Naive B cell (primary cell): ENCODE measurements around the gene FLRT3. TPM values are rescaled to one million over a fixed set of nuclear protein-coding genes. Genes with fewer than 3 reads are reported as not detected.

ENCODE experiments used
- ATAC-seq, 2 donors: fragments of 150-1000 bp; cut with Tn5 transposase; 2 replicates each; pipeline ENCODE4 v1.10.0; 2021; ENCODE audit warnings: low read depth in 2 of 2, mild to moderate bottlenecking in 2 of 2, moderate library complexity in 2 of 2
- DNase-seq: peaks from one replicate; pipeline ENCODE4 v3.0.0; 2022
- H3K27ac Mint-ChIP-seq, 6 donors: one replicate each; pipeline ENCODE4 v1.8.0; 2020 to 2022; ENCODE audit warnings: mild to moderate bottlenecking in 6 of 6, mixed read lengths in 6 of 6, moderate library complexity in 5 of 6, inconsistent platforms in 2 of 6
- H3K27me3 Mint-ChIP-seq, 3 donors: one replicate each; pipeline ENCODE4 v1.8.0; 2021 to 2022; ENCODE audit warnings: mixed read lengths in 3 of 3, mild to moderate bottlenecking in 1 of 3
- H3K36me3 Mint-ChIP-seq, 2 donors: one replicate each; pipeline ENCODE4 v1.8.0; 2020 to 2022; ENCODE audit warnings: mixed read lengths in 2 of 2, inconsistent platforms in 1 of 2, mild to moderate bottlenecking in 1 of 2
- H3K4me1 Mint-ChIP-seq, 3 donors: one replicate each; pipeline ENCODE4 v1.8.0; 2020 to 2022; ENCODE audit warnings: mixed read lengths in 3 of 3, inconsistent platforms in 1 of 3, mild to moderate bottlenecking in 1 of 3, moderate library complexity in 1 of 3
- H3K4me3 Mint-ChIP-seq, 8 donors: one replicate each; pipeline ENCODE4 v1.8.0; 2020 to 2022; ENCODE audit warnings: mild to moderate bottlenecking in 8 of 8, mixed read lengths in 8 of 8, moderate library complexity in 8 of 8, inconsistent platforms in 2 of 8
- H3K9me3 Mint-ChIP-seq, 7 donors: one replicate each; pipeline ENCODE4 v1.8.0; 2020 to 2022; ENCODE audit warnings: mixed read lengths in 7 of 7, mild to moderate bottlenecking in 5 of 7, inconsistent platforms in 2 of 7, moderate library complexity in 1 of 7
- polyA plus RNA-seq, 6 donors: library from polyadenylated mRNA; unstranded; fragments of 300-500 nt; fragmentation: Illumina TruSeq; gene quantifications; one replicate each; pipeline ENCODE4 v1.2.3, GENCODE V29; 2021; ENCODE audit warnings: low read depth in 6 of 6

FLRT3 gene
- polyA plus RNA-seq, 6 donors from 2014 or later = not detected

- DNase-seq = no peak
- no peaks in the 10 kb centered on the region for H3K9me3 Mint-ChIP-seq
These were observed 6.2 kb upstream of the FLRT3 start for GRCh38 chr20:14343491-14344065.

GRCh38 chr20:14342918-14343317, 5.5 kb upstream of the FLRT3 start:
- Mint-ChIP-seq H3K27me3 (peaks cover 0 to 9% (median 0%) of the 10 kb centered on the region in 3 donors), H3K27ac (peak overlapping the region in 1 of 6 donors; percentile 41), H3K4me3 (peak overlapping the region in 1 of 8 donors; percentile 16), H3K9me3 (no peaks in the 10 kb centered on the region), H3K4me1 (peaks cover 0 to 4% (median 0%) of the 10 kb centered on the region in 3 donors), H3K36me3 (no peaks in the 10 kb centered on the region)
- ATAC-seq = no peak
- DNase-seq = no peak

More at GRCh38 chr20:14343491-14344065, 6.2 kb upstream of the FLRT3 start:
- no peak for ATAC-seq
- no peaks in the 10 kb centered on the region for H3K36me3 Mint-ChIP-seq
- H3K27me3 Mint-ChIP-seq = peaks cover 0 to 9% (median 0%) of the 10 kb centered on the region in 3 donors
- peaks cover 0 to 4% (median 0%) of the 10 kb centered on the region in 3 donors for H3K4me1 Mint-ChIP-seq
- H3K27ac Mint-ChIP-seq = no peak overlapping the region
- H3K4me3 Mint-ChIP-seq = no peak overlapping the region

- Mint-ChIP-seq H3K4me1 (peaks cover 0 to 12% (median 5%) of the 10 kb centered on the region in 3 donors), H3K27ac (no peak overlapping the region), H3K36me3 (no peaks in the 10 kb centered on the region), H3K4me3 (no peak overlapping the region), H3K27me3 (peaks cover 0 to 6% (median 0%) of the 10 kb centered on the region in 3 donors), H3K9me3 (no peaks in the 10 kb centered on the region)
- DNase-seq (no peak), ATAC-seq (no peak)
These were observed 4.4 kb upstream of the FLRT3 start for GRCh38 chr20:14341801-14342200.

- peaks cover 0 to 24% (median 12%) of the 10 kb centered on the region in 3 donors for H3K27me3 Mint-ChIP-seq
- DNase-seq = no peak
- H3K4me3 Mint-ChIP-seq = no peak overlapping the region
- H3K4me1 Mint-ChIP-seq = peaks cover 0 to 8% (median 5%) of the 10 kb centered on the region in 3 donors
- H3K36me3 Mint-ChIP-seq = no peaks in the 10 kb centered on the region
- H3K27ac Mint-ChIP-seq = peak overlapping the region in 1 of 6 donors; percentile 12
- ATAC-seq = no peak
- H3K9me3 Mint-ChIP-seq = no peaks in the 10 kb centered on the region
These were observed 726 bp downstream of the FLRT3 start for GRCh38 chr20:14336686-14337085.

- H3K27ac Mint-ChIP-seq = no peak overlapping the region
- H3K36me3 Mint-ChIP-seq = no peaks in the 10 kb centered on the region
- peaks cover 0 to 8% (median 5%) of the 10 kb centered on the region in 3 donors for H3K4me1 Mint-ChIP-seq
- peaks cover 0 to 27% (median 15%) of the 10 kb centered on the region in 3 donors for H3K27me3 Mint-ChIP-seq
- no peaks in the 10 kb centered on the region for H3K9me3 Mint-ChIP-seq
- no peak overlapping the region for H3K4me3 Mint-ChIP-seq
- ATAC-seq (no peak), DNase-seq (no peak)
These were observed 2.4 kb downstream of the FLRT3 start for GRCh38 chr20:14335052-14335451.

- peaks cover 0 to 26% (median 18%) of the 10 kb centered on the region in 3 donors for H3K27me3 Mint-ChIP-seq
- no peak for DNase-seq
- no peaks in the 10 kb centered on the region for H3K36me3 Mint-ChIP-seq
- H3K4me1 Mint-ChIP-seq = peaks cover 0 to 8% (median 5%) of the 10 kb centered on the region in 3 donors
- no peak overlapping the region for H3K27ac Mint-ChIP-seq
- no peak for ATAC-seq
- H3K4me3 Mint-ChIP-seq = no peak overlapping the region
- no peaks in the 10 kb centered on the region for H3K9me3 Mint-ChIP-seq
These were observed 3.0 kb downstream of the FLRT3 start for GRCh38 chr20:14334306-14334930.

GRCh38 chr20:14333721-14334120, 3.7 kb downstream of the FLRT3 start:
- H3K9me3 Mint-ChIP-seq = no peaks in the 10 kb centered on the region
- peaks cover 0 to 8% (median 5%) of the 10 kb centered on the region in 3 donors for H3K4me1 Mint-ChIP-seq
- no peak for DNase-seq
- no peak for ATAC-seq
- peaks cover 0 to 26% (median 18%) of the 10 kb centered on the region in 3 donors for H3K27me3 Mint-ChIP-seq
- no peak overlapping the region for H3K4me3 Mint-ChIP-seq
- H3K36me3 Mint-ChIP-seq = no peaks in the 10 kb centered on the region
- peak overlapping the region in 1 of 6 donors; percentile 47 for H3K27ac Mint-ChIP-seq

GRCh38 chr20:14332866-14333265, 4.5 kb downstream of the FLRT3 start:
- Mint-ChIP-seq H3K4me3 (no peak overlapping the region), H3K9me3 (no peaks in the 10 kb centered on the region), H3K4me1 (peaks cover 0 to 8% (median 5%) of the 10 kb centered on the region in 3 donors), H3K27me3 (peaks cover 0 to 26% (median 18%) of the 10 kb centered on the region in 3 donors), H3K36me3 (no peaks in the 10 kb centered on the region), H3K27ac (no peak overlapping the region)
- ATAC-seq = no peak
- DNase-seq = no peak

- no peak overlapping the region for H3K4me3 Mint-ChIP-seq
- peaks cover 0 to 27% (median 18%) of the 10 kb centered on the region in 3 donors for H3K27me3 Mint-ChIP-seq
- DNase-seq (no peak), ATAC-seq (no peak)
- H3K36me3 Mint-ChIP-seq = no peaks in the 10 kb centered on the region
- H3K9me3 Mint-ChIP-seq = no peaks in the 10 kb centered on the region
- no peaks in the 10 kb centered on the region for H3K4me1 Mint-ChIP-seq
- no peak overlapping the region for H3K27ac Mint-ChIP-seq
These were observed 5.8 kb downstream of the FLRT3 start for GRCh38 chr20:14331646-14332045.

- H3K4me1 Mint-ChIP-seq = no peaks in the 10 kb centered on the region
- ATAC-seq = no peak
- DNase-seq = no peak
- peaks cover 0 to 13% (median 0%) of the 10 kb centered on the region in 7 donors for H3K9me3 Mint-ChIP-seq
- H3K36me3 Mint-ChIP-seq = no peaks in the 10 kb centered on the region
- no peak overlapping the region for H3K4me3 Mint-ChIP-seq
- H3K27ac Mint-ChIP-seq = peak overlapping the region in 1 of 6 donors; percentile 24
- H3K27me3 Mint-ChIP-seq = peaks cover 0 to 13% (median 0%) of the 10 kb centered on the region in 3 donors
These were observed 17.7 kb downstream of the FLRT3 start for GRCh38 chr20:14319704-14320103.

- no peaks in the 10 kb centered on the region for H3K36me3 Mint-ChIP-seq
These were observed 23.9 kb downstream of the FLRT3 start for GRCh38 chr20:14313341-14314020.

GRCh38 chr20:14312001-14312400, 25.4 kb downstream of the FLRT3 start:
- peaks cover 0 to 4% (median 0%) of the 10 kb centered on the region in 7 donors for H3K9me3 Mint-ChIP-seq
- no peaks in the 10 kb centered on the region for H3K36me3 Mint-ChIP-seq
- DNase-seq = no peak
- H3K4me3 Mint-ChIP-seq = no peak overlapping the region
- no peaks in the 10 kb centered on the region for H3K4me1 Mint-ChIP-seq
- no peak for ATAC-seq
- H3K27ac Mint-ChIP-seq = no peak overlapping the region
- no peaks in the 10 kb centered on the region for H3K27me3 Mint-ChIP-seq

More at GRCh38 chr20:14313341-14314020, 23.9 kb downstream of the FLRT3 start:
- H3K4me1 Mint-ChIP-seq = no peaks in the 10 kb centered on the region
- no peak overlapping the region for H3K4me3 Mint-ChIP-seq
- ATAC-seq (no peak), DNase-seq (no peak)
- no peak overlapping the region for H3K27ac Mint-ChIP-seq
- peaks cover 0 to 4% (median 0%) of the 10 kb centered on the region in 7 donors for H3K9me3 Mint-ChIP-seq
- H3K27me3 Mint-ChIP-seq = peaks cover 0 to 1% (median 0%) of the 10 kb centered on the region in 3 donors

GRCh38 chr20:14310977-14311627, 26.3 kb downstream of the FLRT3 start:
- no peaks in the 10 kb centered on the region for H3K27me3 Mint-ChIP-seq
- H3K36me3 Mint-ChIP-seq = no peaks in the 10 kb centered on the region
- H3K27ac Mint-ChIP-seq = no peak overlapping the region
- H3K9me3 Mint-ChIP-seq = peaks cover 0 to 2% (median 0%) of the 10 kb centered on the region in 7 donors
- no peak for ATAC-seq
- H3K4me1 Mint-ChIP-seq = no peaks in the 10 kb centered on the region
- no peak overlapping the region for H3K4me3 Mint-ChIP-seq
- no peak for DNase-seq
